K562 (cell line): Measurements from ENCODE around the gene COQ3. TPM values are rescaled to one million over a fixed set of nuclear protein-coding genes. Genes with fewer than 3 reads are reported as not detected.

ENCODE experiments used
- CBFB ChIP-seq: sonication (generic); formaldehyde crosslinking; IDR thresholded peaks from 2 replicates; pipeline ENCODE4 v1.4.0; 2020; ENCODE audit warnings: mild to moderate bottlenecking, missing genetic modification reagents
- CCNT2 ChIP-seq: IDR thresholded peaks from 2 replicates; pipeline ENCODE4 v1.6.1; 2011; ENCODE audit warnings: borderline replicate concordance, low read depth, mild to moderate bottlenecking, moderate library complexity, mixed read lengths, low read length; ENCODE audit not compliant: insufficient read length; ENCODE audit errors: extremely low read depth
- CHAMP1 ChIP-seq: fragments of 450-650 bp; IDR thresholded peaks from 2 replicates; pipeline ENCODE4 v1.6.1; 2016; ENCODE audit warnings: mild to moderate bottlenecking
- ETV1 ChIP-seq: fragments of 450-650 bp; conservative IDR thresholded peaks from 2 replicates; pipeline ENCODE4 v1.6.1; 2016; ENCODE audit warnings: missing genetic modification characterization, control low read depth, low read depth, missing compliant biosample characterization
- GTF2F1 ChIP-seq: IDR thresholded peaks from 2 replicates; pipeline ENCODE4 v1.6.1; 2011; ENCODE audit warnings: low read depth, low read length, improper control_type of control experiment
- KLF1 ChIP-seq: fragments of 450-650 bp; IDR thresholded peaks from 2 replicates; pipeline ENCODE4 v1.6.1; 2016; ENCODE audit warnings: missing genetic modification characterization, missing compliant biosample characterization
- MCM7 ChIP-seq, 2 experiments: fragments of 450-650 bp; IDR thresholded peaks; 2 replicates each; pipeline ENCODE4 v1.6.1; 2016 to 2018
- MXI1 ChIP-seq: IDR thresholded peaks from 2 replicates; pipeline ENCODE4 v1.6.1; 2011; ENCODE audit warnings: low read depth, mild to moderate bottlenecking, improper control_type of control experiment, low read length
- NR2C2 ChIP-seq, 2 experiments: fragments of 200-800 bp in 1 of 2; sonication (Bioruptor generic) in 1 of 2; sonication (generic) in 1 of 2; formaldehyde crosslinking in 1 of 2; IDR thresholded peaks; 2 replicates each; pipeline versions ENCODE4 v1.6.1 to v1.8.0; 2016 to 2022; ENCODE audit warnings: mild to moderate bottlenecking in 1 of 2, missing compliant biosample characterization in 1 of 2, missing genetic modification characterization in 1 of 2, missing genetic modification reagents in 1 of 2
- PHB ChIP-seq: fragments of 250-450 bp; sonication (Bioruptor Pico); IDR thresholded peaks from 2 replicates; pipeline ENCODE4 v1.5.0; 2021
- PHF8 ChIP-seq: fragments of 200-600 bp; sonication (generic); IDR thresholded peaks from 2 replicates; pipeline ENCODE4 v1.6.1; 2012; ENCODE audit warnings: mixed run types, mild to moderate bottlenecking, inconsistent platforms, low read length, moderate library complexity, borderline replicate concordance
- PTTG1 ChIP-seq: fragments of 450-650 bp; IDR thresholded peaks from 2 replicates; pipeline ENCODE4 v1.6.1; 2016; ENCODE audit warnings: low read depth, mild to moderate bottlenecking, missing genetic modification characterization, missing compliant biosample characterization
- RFX1 ChIP-seq: fragments of 450-650 bp; IDR thresholded peaks from 2 replicates; pipeline ENCODE4 v1.6.1; 2016; ENCODE audit warnings: mild to moderate bottlenecking, moderate library complexity
- RNF219 ChIP-seq: fragments of 250-450 bp; sonication (Bioruptor Pico); IDR thresholded peaks from 2 replicates; pipeline ENCODE4 v1.5.0; 2022; ENCODE audit warnings: mild to moderate bottlenecking
- STAT6 ChIP-seq: sonication (generic); formaldehyde crosslinking; IDR thresholded peaks from 2 replicates; pipeline ENCODE4 v1.8.1; 2023; ENCODE audit warnings: mild to moderate bottlenecking, missing genetic modification reagents
- ZNF449 ChIP-seq: fragments of 250-450 bp; sonication (Bioruptor Pico); IDR thresholded peaks from 2 replicates; pipeline ENCODE4 v1.8.0; 2022; ENCODE audit warnings: moderate library complexity, mild to moderate bottlenecking, inconsistent platforms
- polyA plus RNA-seq, 8 experiments: library from polyadenylated mRNA; depleted of rRNA in 4 of 8; stranded (reverse) in 5 of 8; unstranded in 3 of 8; fragments of >200 nt; fragmentation: Nextera tagmentation in 2 of 8; fragmentation: Illumina TruSeq in 1 of 8; extraction: Ambion mirVana in 2 of 8; extraction: Trizol in 1 of 8; gene quantifications; 2 replicates each; pipeline versions ENCODE4 v1.2.1 to v1.2.3, GENCODE V29; 2011 to 2014; ENCODE audit warnings: inconsistent platforms in 1 of 8, missing spikeins in 1 of 8
- total RNA-seq, 7 experiments: library from RNA; depleted of rRNA in 6 of 7; stranded (reverse); fragments of >200 nt in 6 of 7; fragmentation: Illumina TruSeq in 2 of 7; extraction: Trizol in 2 of 7; gene quantifications; 2 replicates each; pipeline versions ENCODE4 v1.2.1 to v1.2.3, GENCODE V29; 2011 to 2021; ENCODE audit warnings: low replicate concordance in 1 of 7

The COQ3 gene
- total and polyA plus RNA-seq, 9 of the 15 experiments (the other 6 are each of a cell fraction or from before 2014, with no cell fraction given) = 16.9 to 137 (median 33.9) TPM

GRCh38 chr6:99425647-99426450, 31.9 kb upstream of the COQ3 start (continued):
- no peak for TF ChIP-seq CCNT2
- TF ChIP-seq KLF1 = no peak
- no peak for TF ChIP-seq NR2C2 (CRISPR knock-in tag; IDR thresholded peaks at IDR 0.05)
- TF ChIP-seq NR2C2 (tag; IDR thresholded peaks at IDR 0.05) = peak; percentile 96
- TF ChIP-seq RFX1 = no peak
- no peak for TF ChIP-seq STAT6 (CRISPR knock-in tag)
- peak; percentile 36; the same call in 1 of the 2 replicates for TF ChIP-seq PHF8
- TF ChIP-seq MXI1 = no peak
- no peak for TF ChIP-seq PHB (CRISPR knock-in tag)
- no peak; a peak in 1 of 4 replicates for TF ChIP-seq MCM7 (IDR thresholded peaks at IDR 0.05)
- no peak for TF ChIP-seq CBFB (CRISPR knock-in tag)
- no peak for TF ChIP-seq GTF2F1
- no peak for TF ChIP-seq ZNF449 (CRISPR knock-in tag)
- no peak for TF ChIP-seq CHAMP1
- TF ChIP-seq RNF219 (CRISPR knock-in tag) = no peak
- TF ChIP-seq ETV1 (tag) = peak; percentile 81
- no peak for TF ChIP-seq PTTG1 (tag)
